SW480 (cell line): ENCODE measurements around the gene ANKLE1.

Experiments
- DNase-seq: peaks from one replicate; pipeline ENCODE4 v3.0.0-alpha.2; 2016; ENCODE audit warnings: low spot score

Gene ANKLE1, protein sequence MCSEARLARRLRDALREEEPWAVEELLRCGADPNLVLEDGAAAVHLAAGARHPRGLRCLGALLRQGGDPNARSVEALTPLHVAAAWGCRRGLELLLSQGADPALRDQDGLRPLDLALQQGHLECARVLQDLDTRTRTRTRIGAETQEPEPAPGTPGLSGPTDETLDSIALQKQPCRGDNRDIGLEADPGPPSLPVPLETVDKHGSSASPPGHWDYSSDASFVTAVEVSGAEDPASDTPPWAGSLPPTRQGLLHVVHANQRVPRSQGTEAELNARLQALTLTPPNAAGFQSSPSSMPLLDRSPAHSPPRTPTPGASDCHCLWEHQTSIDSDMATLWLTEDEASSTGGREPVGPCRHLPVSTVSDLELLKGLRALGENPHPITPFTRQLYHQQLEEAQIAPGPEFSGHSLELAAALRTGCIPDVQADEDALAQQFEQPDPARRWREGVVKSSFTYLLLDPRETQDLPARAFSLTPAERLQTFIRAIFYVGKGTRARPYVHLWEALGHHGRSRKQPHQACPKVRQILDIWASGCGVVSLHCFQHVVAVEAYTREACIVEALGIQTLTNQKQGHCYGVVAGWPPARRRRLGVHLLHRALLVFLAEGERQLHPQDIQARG

GRCh38 chr19:17281391-17282304 lies at the start of gene ANKLE1:
ANKLE1 (plus strand) TSS chr19:17281901; CDS start chr19:17281921, 20 bp downstream.
- no peak for DNase-seq

GRCh38 chr19:17232258-17232657 lies 49.4 kb upstream of the ANKLE1 start:
- DNase-seq: no peak

- peak; percentile 73 for DNase-seq
Measured at GRCh38 chr19:17234911-17235299, 46.8 kb upstream of the ANKLE1 start.

DNA sequence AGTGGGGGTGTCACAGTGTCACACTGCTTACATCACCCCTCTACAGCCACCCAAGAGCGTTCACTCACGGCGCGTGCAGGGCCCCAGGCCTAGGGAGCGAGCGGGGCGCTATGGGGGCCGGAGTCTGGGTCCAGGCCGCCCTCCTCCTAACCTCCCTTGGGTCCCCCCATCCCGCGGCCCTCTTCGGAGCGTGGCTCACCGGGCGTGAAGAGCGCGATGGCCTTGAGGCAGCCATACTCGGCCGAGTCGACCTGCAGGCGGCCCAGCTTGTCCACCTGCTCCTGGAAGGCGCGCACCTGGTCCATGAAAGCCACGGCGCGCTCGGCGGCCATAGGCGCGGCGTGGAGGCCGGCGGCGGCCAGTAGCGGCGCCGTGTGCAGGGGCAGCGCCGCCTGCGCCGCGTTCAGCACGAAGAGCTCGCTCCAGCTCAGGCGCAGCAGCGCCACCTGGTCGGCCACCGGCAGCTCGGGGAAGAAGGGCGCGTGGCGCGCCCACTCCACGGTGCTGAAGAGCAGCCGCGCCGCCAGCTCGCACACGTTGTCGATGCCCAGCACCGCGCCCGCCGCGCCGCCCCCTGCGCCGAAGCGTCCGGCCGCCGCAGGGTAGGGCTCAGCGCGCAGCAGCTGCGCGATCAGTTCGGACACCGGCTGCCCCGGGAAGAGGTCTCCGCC lies 46.3 kb upstream of the ANKLE1 start:
- peak; percentile 87 for DNase-seq

GRCh38 chr19:17235971-17236777 lies 45.5 kb upstream of the ANKLE1 start:
- peak; percentile 70 for DNase-seq

DNA sequence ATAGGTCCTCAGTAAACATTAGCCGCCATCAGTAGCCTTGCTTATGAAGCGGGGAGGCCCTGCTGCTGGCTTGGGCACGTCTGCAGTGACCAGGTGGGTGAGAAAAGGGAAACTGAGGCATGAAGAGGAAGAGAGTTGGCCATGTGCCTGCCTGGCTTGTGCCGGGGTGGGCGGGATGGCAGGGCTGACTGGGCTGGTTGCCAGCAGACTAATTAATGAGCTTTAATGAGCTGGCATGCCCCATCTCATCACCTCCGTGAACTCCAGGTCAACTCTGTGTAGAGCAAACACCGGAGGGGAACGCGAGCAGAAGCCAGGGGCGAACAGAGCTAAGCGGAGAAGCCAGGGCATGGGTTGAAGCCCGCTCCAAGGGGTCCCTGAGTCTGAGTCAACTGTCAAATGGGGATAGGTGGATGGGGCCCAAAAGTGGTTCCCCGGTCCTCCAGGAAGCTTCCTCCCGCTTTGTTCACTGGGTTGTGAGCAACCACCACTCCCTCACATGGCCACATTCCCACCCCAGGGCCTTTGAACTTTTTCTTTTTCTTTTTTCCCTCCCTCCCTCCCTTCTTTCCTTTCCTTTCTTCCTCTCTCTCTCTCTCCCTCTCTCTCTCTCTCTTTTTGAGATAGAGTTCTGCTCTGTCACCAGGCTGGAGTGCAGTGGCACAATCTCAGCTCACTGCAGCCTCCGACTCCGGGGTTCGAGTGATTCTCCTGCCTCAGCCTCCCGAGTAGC lies 44.7 kb upstream of the ANKLE1 start:
- no peak for DNase-seq

DNA sequence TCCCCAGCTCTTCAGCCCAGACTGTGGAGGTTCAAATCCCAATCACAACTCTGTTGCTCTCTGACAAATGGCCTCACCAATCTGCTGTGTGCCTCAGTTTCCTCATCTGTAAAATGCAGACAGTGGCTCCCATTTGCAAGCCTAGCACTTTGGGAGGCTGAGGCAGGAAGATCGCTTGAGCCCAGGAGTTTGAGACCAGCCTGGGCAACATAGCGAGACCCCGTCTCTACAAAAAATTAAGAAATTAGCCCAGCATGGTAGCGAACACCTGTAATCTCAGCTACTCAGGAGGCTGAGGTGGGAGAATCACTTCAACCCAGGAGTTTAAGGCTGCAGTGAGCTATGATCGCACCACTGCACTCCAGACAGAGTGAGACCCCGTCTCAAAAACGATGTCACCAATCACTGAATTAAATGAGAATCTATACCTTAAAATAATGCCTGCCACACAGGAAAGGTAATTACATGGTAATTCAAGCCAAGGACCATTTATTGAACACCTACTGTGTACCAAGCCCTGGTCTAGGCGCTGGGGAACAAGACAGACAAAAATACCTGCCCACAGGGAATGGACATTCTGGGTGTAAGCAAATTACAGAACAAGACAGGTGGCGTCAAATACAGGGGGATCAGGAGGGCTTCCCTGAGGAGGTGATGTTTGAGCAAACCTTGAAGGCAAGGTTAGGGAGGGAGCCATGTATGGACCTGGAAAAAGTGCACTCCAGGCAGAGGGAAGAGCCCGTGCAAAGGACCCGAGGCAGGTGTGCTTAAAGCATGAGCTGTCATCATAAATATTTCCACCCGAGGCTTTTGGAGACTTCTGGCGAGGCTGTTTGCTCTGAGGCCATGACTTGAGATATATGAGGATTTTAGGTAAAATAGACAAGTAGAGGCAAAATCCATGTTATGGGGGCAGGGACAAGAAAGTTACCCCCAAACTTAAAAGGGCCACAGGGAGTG lies 43.7 kb upstream of the ANKLE1 start:
- no peak for DNase-seq

GRCh38 chr19:17240062-17240752 lies 41.5 kb upstream of the ANKLE1 start:
- DNase-seq: no peak

GRCh38 chr19:17240826-17241399 lies 40.8 kb upstream of the ANKLE1 start:
- no peak for DNase-seq

- no peak for DNase-seq
Measured at GRCh38 chr19:17242431-17243208, 39.1 kb upstream of the ANKLE1 start.

GRCh38 chr19:17243211-17243829 lies 38.4 kb upstream of the ANKLE1 start:
- no peak for DNase-seq

DNA sequence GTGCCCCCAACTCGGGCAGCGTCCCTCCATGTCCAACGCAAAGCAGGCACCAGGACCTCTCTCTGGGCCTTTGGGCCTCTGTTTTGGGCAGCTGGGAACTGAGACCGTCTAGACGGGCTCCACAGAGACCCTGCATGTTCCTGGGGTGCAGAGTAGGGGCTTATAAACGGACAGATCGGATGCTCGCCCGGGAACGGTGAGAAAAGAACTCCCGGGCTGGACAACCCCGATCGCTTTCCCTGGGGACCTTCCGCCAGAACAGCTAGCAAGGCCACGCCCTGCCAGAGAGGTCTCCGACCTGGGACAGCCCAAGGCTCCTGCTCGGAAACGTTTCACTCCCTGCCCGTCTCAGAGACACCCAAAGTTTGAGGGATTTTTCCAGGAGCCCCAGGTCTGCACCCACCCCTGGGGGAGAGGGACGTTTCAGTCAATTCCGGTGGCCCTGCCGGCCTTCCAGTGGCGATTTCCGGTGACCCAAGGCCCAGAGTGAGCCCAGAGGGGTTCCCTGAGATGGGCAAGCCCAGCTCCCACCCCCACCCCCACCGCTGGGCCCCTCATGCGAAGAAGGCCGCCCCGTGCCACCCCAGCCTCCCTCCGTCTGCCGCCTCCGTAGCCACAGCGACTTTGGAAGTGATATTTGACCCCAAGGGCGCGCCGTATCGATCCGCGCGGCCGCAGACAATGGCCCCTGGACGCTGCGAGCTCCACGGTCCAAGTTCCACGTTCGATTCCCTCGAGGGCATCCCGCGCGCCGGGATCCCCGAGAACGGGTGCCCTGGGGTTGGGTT lies 37.7 kb upstream of the ANKLE1 start:
- peak; percentile 66 for DNase-seq

DNA sequence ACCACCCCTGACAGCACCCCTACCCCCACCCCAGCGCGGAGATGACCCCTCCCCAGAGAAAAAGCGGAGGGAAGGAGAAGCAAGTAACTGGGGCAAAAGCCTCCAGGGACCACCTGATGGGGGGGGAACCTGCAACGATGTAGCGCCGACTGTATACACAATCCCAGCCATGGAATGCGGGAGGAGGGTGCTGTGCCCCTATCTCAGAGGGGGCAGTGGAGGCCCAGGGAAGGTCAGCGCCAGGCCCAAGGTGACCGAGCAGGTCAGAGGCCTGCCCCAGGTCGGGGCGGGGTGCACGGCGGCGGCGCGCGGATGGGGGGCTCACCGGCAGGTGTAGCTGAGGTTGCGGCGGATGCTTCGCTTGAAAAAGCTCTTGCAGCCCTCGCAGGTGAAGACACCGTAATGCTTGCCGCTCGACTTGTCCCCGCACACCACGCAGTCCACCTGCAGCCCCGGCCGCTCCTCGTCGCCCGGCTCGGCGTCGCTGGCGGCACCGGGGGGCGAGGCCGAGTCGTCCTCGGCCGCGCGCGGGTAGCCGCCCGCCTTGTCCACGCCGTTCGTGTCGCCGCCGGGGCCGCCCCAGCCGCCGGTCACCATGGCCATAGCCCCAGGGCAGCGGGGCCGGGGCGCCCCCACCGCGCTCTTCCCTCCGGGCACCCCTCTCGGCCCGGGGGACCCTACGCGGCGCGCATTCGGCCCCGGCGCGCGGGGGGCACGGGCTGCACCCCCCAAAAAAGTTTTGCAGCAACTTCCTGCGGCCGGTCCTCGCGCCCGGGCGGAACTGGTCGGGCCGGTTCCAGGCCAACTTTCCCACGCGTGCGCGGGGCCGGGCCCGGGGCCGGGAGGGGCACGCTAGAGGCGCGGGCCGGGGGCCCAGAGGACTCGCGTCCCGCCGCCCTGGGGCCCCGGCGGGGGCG lies 36.8 kb upstream of the ANKLE1 start:
- DNase-seq: no peak

DNA sequence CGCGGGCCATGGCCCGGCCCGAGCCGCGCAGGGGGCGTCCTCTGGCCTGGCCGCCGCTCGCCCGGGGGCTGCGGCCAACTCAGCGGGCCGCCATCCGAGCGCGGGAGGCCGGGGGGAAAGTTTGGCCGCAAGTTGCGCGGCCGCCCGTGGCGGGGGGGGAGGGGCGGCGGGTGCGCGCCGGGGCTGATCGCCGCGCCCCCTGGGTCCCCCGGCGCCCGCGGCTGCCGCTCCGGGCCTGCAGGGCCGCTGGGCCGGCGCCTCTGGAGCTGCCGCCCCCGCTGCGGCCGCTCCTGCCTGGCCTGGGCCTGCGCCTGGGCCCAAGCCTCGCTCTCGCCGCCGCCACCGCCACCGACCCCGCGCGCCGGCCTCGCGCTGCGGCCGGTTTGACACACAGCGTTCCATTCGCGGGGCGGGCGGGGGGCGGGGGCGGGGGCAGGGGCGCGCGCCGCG lies 36.1 kb upstream of the ANKLE1 start, which contains the start of gene NR2F6:
Gene NR2F6, minus strand, starts transcription at position 385 of the 450 bp plus-strand sequence. CDS start 699 bp downstream, outside the sequence.
- no peak for DNase-seq
